GM11168 (cell line): ENCODE data around the gene KCNN4.
"Not testable (repeated sequence)": the region's sequence is repeated elsewhere in the genome, so short reads cannot be mapped to it uniquely, and the experiment has no call there.

Experiments
- in situ Hi-C: fragments of 300-500 bp; cut with MboI; formaldehyde crosslinking; loops from one replicate; pipeline ENCODE4 v1.12.0; 2022; ENCODE audit warnings: low sequenced_read_pairs; ENCODE audit not compliant: unreplicated experiment

Gene KCNN4

GRCh38 chr19:43780706-43781525, at the start of gene KCNN4:
Gene KCNN4, minus strand, starts transcription at chr19:43780973. Its CDS starts 112 bp downstream, at chr19:43780861.
- in situ Hi-C loops: loop anchor here (5.0 kb wide), 1 partner anchor 34 kb away; no protein-coding TSS in a partner anchor

- in situ Hi-C loops: no loop called here
Observed at GRCh38 chr19:43826787-43827754, 46.3 kb upstream of the KCNN4 start, which contains the start of gene ZNF283. Gene ZNF283, plus strand, starts transcription at chr19:43827321. Its CDS starts 6,184 bp downstream, at chr19:43833505.

- in situ Hi-C loops: not testable (repeated sequence)
Observed at GRCh38 chr19:43824572-43824971, 43.8 kb upstream of the KCNN4 start.

- in situ Hi-C loops: not testable (repeated sequence)
Observed at GRCh38 chr19:43823856-43824255, 43.1 kb upstream of the KCNN4 start.

GRCh38 chr19:43820884-43821215, 40.1 kb upstream of the KCNN4 start:
- in situ Hi-C loops: no loop called here

- in situ Hi-C loops: no loop called here
Observed at GRCh38 chr19:43820098-43820883, 39.5 kb upstream of the KCNN4 start.

- in situ Hi-C loops: no loop called here
Observed at GRCh38 chr19:43818500-43818899, 37.7 kb upstream of the KCNN4 start.

- in situ Hi-C loops: not testable (repeated sequence)
Observed at GRCh38 chr19:43817454-43817853, 36.7 kb upstream of the KCNN4 start.

- in situ Hi-C loops: no loop called here
Observed at GRCh38 chr19:43814663-43815352, 34.0 kb upstream of the KCNN4 start.

- in situ Hi-C loops: no loop called here
Observed at GRCh38 chr19:43812688-43813087, 31.9 kb upstream of the KCNN4 start.

GRCh38 chr19:43812259-43812658, 31.5 kb upstream of the KCNN4 start:
- in situ Hi-C loops: no loop called here

- in situ Hi-C loops: no loop called here
Observed at GRCh38 chr19:43811837-43812236, 31.1 kb upstream of the KCNN4 start.

- in situ Hi-C loops: no loop called here
Observed at GRCh38 chr19:43809762-43810696, 29.3 kb upstream of the KCNN4 start.

GRCh38 chr19:43807651-43808050, 26.9 kb upstream of the KCNN4 start:
- in situ Hi-C loops: no loop called here

- in situ Hi-C loops: no loop called here
Observed at GRCh38 chr19:43806848-43807247, 26.1 kb upstream of the KCNN4 start.

- in situ Hi-C loops: not testable (repeated sequence)
Observed at GRCh38 chr19:43806401-43806800, 25.6 kb upstream of the KCNN4 start.

GRCh38 chr19:43804432-43804831, 23.7 kb upstream of the KCNN4 start:
- in situ Hi-C loops: no loop called here

GRCh38 chr19:43802216-43802951, 21.6 kb upstream of the KCNN4 start, which contains the start of gene LYPD5:
Gene LYPD5, minus strand, starts transcription at chr19:43802447. Its CDS starts 67 bp downstream, at chr19:43802380.
- in situ Hi-C loops: no loop called here
